Esophagus muscularis mucosa (tissue), 3 donors: ENCODE measurements around the gene SPTLC3.

ENCODE experiments used
- CTCF ChIP-seq, 3 experiments: fragments of 200-600 bp in 2 of 3; fragments of 450-650 bp in 1 of 3; sonication (generic) in 2 of 3; IDR thresholded peaks; one replicate each; pipeline ENCODE4 v1.5.1; 2017 to 2019; ENCODE audit warnings: antibody characterized with exemption in 3 of 3, mild to moderate bottlenecking in 2 of 3, moderate library complexity in 1 of 3
- EP300 ChIP-seq: sonication (generic); formaldehyde crosslinking; IDR thresholded peaks from one replicate; pipeline ENCODE4 v1.6.1; 2017; ENCODE audit warnings: antibody characterized with exemption

- TF ChIP-seq CTCF (IDR thresholded peaks at IDR 0.05) = no peak
- no peak for TF ChIP-seq EP300
These were observed 1.1 kb downstream of the SPTLC3 start for GRCh38 chr20:13009682-13010406.
